NCI-H82 treated with DMSO at 0.1 percent for 48 hours (cell line): ENCODE measurements around the gene ASIC2.

Experiments
- DNase-seq: peaks from one replicate; lab custom pipeline; 2025; ENCODE audit not compliant: unreplicated experiment; lab: John Stamatoyannopoulos, UW

Gene ASIC2

DNA sequence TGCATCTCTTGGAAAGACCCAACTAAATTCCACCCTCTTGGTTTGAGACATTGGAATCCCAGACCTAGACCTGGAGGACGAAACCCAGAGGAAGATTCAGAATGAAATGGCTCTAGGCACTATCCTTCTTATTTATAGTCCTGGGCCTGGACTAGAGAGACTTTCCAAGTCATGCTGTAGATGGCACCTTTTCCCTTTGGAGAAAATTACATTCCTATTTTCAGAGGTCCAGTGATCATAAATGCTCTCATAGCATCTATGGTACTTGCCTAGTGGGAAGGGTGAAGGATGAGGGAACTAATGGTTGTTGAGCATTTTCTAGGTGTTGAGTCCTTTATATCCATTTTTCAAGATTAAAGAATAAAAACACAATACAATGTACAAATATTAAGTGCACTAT, 264.3 kb downstream of the ASIC2 start:
- DNase-seq = no peak

DNA sequence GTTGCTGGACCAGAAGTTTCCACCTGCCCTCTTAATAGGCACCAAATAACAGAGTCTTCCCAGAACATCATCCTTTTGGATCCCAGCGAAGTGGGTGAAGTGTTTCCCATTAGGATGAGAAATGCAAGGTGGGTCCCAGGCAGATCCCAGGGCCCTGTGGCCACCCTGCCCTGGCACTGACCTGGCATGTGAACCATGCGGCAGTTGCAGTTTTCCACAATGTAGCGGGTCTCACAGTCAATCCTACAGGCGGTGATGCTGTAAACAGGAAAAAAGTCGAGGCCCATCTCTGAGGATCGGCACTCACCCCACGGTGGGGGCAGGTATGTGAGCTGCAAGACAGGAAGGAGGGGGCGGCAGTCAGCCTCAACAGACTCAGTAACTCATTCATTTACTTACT, 265.0 kb downstream of the ASIC2 start:
- DNase-seq = no peak

DNA sequence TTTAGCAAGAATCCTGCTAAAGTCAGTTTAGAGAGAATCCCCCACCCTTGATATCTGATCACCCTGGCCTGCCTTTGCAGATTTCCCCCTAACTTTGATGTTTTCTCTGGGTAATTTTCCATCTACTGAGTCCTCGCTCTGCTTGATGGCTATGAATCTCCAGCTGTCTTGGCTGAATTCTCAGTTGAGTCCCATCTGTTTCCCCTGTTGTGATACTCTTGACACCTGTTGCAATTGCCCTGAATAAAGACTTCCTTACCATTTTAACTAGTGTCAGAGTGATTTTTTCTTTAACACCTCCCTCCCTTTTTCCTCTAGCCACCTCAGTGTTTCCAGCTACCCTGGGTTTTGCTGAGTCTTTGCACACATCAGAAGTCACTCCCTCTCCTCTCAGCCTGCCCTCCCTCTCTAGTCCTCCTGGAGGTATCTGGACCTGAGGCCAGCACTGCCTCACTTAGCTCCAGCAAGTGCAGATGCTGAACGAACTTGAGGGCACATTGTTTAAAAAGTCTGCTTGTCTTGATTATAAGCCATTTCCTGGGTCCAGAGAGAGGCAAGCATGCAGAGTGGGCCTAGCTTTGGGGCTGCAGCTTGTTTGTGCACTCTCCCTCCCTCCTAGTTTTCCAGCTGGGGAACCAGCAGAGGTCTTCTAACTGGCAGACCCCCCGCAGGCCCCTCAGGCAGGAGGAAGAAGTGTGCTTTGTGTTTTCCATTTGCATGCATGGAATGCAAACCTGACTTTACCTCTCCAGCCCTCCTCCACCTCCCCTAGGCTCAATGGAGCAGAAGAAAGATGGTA, 268.2 kb downstream of the ASIC2 start:
- no peak for DNase-seq

DNA sequence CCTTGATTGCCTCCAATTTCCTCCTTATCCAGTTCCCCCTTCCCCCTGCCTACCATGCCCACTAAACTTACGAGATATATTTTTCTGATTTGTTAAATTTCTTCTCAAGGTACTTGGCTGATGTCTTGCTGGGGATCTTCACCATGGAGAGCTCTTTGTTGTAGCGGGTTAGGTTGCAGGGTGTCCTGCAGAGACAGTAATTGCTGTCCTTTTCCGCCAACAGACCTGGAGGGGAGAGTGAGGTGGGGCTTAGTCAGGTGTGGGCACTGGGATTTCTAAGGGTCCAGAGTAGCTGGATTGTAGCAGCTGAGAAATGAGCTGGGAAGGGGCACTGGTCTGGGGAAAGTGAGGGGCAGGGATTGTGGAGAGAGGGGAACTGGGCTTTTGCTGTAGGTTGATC, 269.3 kb downstream of the ASIC2 start:
- DNase-seq = no peak

DNA sequence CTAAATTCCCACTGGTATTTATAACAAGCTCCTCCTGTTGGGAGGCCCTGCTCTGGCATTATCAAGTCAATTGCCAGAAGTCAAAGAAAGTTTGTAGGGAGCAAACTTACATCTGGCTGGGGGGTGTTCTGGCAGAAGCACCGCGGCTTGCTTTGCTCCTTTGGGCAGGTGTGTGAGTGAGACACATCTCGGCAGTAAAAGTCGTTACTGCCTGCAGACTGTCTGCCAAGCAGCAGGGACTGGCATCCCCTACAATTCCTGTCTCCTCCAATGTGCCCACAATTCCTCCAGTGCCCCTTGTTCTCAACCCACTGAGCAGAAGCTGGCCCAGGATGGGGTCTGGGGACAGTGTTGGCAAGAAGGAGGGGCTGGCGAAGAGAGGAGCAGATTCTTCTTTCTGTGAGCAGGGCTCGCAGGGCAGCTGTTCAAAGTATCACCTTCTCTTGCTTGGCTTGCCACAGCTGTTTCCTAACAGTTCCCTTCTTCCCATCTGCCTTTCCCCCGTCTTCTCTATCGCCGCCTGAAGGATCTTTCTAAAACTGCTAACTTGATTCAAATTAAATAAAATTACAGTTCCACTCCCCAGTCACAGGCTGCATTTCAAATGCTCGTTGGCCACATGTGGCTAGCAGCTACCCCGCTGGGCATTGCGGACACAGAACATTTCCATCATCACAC, 271.2 kb downstream of the ASIC2 start:
- no peak for DNase-seq

DNA sequence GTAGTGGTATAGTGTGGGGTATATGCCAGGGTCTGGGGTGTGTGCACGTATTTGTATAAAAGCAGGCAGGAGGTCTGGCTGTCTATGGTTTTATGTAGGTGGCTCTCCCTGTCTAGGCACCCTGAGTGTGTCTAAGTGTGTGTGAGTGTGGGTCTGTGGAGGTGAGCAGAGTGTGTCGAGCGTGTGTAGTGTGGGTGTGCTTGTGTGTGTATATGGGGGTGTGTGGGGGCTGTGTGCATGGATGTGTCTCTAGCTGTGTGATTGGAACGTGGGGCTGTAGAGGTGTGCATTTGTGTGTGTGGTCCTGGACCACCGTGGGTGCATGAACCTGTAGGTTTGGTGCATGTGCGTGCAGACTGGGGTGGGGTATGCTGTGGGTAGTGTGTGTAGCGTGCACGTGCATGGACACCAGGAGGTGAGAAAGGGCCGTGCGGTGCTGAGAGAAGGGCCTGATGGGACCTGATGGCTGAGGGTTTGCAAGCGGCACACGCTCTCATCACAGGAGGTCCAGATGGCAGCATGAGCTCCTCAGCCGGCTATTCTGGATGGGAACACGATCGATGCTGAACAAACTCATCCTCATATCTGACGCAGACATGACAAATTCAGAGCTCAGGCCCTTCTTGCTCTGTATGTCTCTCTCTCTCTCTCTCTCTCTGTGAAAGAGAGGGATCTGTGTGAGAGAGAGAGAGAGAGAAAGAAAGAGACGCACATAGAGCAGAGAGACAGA, 273.8 kb downstream of the ASIC2 start:
- DNase-seq = no peak

DNA sequence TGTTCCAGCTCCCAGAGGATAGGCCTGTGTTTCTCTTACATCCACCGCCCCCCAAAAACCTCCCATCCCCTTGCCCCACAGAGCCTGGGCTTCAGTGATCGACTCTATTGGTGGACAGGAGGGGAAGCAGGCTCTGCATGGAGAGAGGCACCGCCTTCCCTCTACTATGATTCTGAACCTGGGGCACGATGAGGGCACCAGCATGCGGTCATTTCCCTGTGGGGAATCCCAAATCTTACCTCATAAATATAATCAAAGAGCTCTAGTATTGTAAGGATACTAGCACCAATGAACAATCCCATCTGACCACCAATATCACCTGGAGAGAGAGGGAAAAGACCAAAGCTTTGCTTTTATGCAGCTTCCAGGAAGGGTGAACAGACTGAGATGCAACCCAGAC, 275.7 kb downstream of the ASIC2 start:
- DNase-seq = no peak

DNA sequence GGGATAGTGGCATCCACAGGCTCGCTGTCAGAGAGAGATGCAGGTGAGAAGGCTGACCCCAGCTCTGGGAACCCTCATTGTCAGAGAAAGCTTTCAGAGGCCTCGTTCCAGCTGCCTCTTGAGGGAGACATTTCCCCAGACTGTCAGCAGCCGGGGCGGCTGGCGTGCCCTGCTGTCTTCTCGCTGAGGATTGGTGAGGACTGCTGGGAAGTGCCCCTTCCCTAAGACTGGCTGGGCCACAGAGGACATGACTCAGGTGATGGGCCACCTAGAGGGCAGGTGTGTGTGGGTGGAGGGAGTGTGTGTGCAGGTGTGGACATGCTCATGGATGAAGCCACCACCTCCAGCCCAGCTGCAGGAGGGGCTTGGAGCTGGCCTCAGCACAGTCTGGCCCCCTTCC, 276.2 kb downstream of the ASIC2 start:
- DNase-seq = no peak

DNA sequence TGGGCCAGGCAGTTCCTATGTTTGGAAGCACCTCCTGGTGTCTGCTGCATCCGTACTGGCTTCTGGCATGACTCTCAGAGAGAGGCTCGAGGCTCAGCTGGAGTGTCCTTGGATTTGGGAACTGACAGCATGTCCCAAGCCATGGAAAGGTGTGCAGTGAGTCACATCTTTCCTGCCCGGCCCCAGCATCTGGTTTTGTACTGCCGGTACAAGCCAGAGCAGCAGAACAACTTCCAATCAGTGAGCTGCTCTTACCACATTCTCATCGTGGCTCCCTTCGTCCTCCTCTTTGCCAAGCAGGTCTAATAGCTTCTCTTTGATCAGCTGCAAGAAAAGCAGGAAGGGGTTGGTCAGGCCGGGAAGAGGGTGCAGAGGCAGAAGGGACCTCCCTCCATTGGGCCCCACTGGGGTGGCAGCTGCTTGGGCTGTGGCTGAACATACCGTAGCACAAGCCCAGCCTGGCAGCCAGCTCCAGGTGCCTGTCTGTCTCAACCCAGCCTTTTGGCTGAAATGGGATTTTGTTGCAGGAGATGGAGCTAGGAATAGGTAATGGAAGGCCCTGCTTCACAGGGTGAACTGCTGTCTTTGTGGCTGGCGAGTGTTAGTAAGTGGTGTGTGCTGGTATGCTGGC, 277.3 kb downstream of the ASIC2 start:
- DNase-seq = no peak

DNA sequence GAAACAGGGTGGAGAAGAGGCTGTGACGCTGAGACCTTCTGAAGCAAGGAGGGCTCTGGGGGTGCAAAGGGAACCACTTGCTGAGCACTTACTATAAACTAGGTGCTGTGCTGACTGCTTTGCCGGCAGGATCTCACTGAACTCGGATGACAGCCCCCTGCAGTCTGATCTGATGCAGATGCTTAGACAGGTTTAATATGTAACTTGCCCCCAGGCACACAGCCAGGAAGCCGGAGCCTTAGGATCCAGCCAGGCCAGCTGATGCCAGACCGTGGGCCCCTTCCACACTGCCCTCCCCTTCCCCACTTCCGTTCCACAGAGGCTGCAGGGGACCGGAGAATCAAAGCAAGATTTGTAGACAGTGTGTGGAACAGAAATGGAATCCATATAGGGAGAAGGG, 278.3 kb downstream of the ASIC2 start:
- no peak for DNase-seq

DNA sequence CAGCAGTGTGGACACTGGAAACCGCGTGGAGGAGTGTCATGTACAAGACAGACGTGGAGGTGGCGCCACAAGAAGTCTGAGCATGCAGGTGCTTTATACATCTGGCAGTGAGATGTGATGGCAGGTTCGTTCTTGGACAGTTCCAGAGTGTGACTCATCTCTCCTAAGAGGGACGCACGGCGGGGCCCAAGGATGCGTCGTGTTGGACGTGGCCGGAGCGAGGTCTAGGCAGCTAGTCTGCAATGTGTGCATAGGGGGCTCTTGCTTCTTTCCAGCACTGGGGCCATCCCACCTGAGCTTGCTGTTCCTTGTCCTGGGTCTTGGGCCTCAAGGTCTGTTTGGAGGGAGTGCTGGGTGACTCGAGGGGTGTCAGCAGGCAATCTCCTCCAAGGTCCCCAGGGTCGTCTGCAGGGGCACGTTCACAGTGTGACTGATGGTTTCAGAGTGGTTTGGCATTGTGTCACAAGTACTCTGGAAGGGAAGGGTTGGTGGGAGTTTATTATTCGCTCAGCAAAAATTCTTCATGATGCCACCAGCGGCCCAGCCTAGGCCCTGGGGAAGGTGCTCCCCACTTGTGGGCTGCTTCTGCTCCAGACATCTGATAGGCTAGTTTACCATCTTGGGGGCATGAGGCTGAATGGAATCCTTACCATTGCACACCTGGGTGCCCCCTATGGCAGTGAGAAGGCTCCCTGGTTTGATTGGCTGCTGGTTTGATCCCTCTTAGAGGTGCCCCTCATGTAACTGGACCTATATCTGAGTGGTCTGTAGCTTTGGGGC, 279.3 kb downstream of the ASIC2 start:
- DNase-seq = no peak

DNA sequence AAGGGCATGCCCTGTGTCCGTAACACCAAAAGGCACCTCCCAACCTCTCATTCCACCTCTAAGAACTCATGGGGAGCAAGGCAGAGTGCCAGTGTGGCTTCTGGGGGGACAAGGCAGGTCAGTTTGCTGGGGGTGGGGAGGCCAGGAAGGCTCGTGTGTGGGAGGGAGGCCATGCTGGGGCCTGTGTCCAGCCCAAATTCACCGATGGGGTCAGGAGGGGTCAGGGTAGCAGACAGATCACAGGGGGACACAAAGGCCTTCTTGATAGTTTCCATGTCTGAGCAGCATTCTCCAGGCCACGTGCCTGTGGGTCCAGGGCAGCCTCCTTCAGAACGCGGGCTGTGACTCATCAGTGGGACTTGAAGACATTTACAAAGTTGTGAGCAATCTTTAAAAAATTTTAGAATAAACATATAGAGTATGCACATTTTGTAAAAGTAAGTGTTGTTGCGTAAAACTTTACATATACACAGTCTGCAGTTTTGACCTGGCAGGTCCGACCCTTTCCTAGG, 280.5 kb downstream of the ASIC2 start:
- DNase-seq = no peak

DNA sequence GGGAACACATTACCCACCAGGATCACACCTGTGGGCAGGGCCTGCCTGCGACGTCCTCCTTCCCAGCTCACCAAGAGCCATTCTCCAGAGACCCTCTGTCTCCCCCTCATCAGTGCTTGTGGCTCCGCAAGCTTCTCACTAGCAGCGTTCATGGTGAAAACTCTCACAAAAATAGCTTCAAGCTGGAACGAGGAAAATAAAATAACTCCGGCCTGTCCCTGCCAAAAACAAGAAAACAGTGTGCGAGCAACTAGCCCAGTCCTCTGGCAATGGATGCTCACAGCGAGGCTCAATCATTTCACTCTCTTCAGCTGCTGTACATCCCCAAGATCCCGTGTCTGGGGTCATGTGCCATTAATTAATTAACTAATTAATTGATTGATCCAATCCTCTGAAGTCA, 283.5 kb downstream of the ASIC2 start:
- no peak for DNase-seq

DNA sequence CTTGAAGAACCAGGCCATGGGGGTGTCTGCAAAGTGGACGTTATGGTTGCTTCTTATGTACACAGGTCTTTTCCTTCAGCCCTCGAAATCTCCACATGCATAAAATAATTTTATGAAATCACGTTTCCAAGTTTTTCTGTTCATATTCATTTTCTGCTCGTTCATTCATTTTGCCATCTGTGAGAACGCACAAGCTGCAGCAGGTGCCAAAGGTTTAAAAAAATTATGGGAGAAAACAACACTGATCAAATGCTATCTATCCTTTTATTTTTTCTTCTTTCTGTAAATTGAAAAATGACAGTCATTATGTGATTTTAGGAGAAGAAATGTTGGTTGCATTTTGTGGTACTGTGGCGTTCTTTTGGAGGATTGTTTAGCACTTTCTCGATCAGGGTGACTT, 285.9 kb downstream of the ASIC2 start:
- no peak for DNase-seq

DNA sequence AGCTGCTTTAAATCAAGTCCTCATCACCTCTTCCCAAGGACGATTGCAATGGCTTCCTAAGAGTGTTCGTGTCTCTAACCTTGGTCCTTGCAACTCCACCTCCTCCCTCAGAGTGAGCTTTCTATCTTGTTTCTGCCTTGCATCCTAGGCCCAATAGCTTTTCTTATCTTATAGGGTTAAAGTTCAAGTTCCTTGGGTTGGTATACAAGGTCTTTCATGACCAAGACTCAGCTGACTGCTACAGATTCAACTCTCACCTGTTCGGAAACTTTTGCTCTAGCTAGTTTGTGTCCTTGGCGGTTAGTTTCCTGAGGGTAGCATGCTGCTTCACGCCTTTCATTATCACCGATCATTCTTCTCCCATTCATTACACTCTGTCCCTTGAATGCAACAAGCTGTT, 290.8 kb downstream of the ASIC2 start:
- DNase-seq = no peak

DNA sequence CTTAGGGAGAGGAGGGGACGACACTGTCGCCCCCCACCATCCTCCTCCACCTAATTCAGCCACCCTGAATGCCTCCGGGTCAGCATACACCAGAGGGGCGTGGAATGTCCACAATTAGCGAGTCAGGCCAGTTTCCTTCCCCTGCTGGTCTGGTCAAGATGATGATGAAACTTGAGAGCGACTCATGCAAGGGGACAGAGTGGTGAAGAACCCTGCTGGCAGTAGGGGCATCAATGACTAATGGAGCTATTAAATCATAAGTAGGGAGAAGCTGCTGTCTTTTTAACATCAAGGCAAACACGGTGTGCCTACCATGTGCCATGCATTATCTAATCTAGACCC, 294.2 kb downstream of the ASIC2 start:
- no peak for DNase-seq

DNA sequence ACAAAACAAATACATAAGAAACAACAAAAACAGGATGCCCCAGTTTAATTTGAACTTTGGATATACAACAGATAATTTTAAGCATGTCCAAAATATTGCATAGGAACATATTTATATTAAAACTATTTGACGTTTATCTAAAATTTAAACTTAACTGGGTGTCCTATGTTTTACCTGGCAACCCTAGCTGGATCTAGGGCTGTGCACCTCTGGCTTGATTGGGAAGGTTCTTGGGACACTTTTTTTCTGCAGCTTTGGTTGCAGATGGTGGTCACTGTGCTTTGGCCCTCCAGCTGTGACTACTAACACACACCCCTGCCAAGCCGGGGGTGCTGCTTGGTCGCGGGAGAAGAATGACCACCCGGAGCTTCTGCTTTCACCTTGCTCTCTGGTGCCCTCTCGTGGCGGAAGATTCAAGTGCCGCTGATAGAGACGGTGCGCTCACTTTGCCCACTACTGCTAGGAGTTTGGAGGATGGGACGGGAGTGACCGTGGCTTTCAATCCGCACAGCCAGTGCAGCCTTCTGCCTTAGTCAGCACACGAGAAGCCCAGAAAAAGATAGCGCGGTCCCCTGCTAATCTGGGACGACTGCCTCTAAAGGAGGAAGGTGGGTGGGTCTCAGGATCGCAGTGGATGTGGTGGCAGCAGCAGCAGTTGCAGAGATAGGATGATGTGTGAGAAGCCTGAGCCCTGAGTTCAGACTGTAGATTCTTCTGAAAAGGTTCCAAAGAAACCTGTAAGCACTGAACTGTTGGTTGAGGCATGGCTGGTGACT, 294.8 kb downstream of the ASIC2 start:
- peak; percentile 30 for DNase-seq

DNA sequence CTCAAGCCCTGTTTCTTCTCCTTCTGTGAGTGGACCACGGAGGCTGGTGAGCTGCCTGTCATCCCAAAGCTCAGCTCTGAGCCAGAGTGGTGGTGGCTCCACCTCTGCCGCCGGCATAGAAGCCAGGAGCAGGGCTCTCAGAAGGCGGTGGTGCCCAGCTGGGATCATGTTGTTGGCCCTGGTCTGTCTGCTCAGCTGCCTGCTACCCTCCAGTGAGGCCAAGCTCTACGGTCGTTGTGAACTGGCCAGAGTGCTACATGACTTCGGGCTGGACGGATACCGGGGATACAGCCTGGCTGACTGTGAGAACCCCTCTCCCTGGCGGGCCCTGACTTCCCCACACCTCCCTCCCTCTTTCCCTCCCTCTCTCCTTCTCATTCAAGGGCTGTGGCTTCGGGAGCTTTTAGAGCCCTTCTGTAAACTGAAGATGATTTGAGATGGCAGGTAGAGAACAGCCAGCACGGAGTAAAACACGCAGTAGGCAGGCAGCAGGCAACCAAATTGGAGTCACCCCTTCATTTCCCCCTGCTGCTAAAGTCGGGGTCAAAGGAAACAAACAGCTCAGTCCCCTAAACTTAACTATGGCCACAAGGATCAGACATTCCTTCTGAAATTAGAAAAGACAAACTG, 297.6 kb downstream of the ASIC2 start:
- no peak for DNase-seq

DNA sequence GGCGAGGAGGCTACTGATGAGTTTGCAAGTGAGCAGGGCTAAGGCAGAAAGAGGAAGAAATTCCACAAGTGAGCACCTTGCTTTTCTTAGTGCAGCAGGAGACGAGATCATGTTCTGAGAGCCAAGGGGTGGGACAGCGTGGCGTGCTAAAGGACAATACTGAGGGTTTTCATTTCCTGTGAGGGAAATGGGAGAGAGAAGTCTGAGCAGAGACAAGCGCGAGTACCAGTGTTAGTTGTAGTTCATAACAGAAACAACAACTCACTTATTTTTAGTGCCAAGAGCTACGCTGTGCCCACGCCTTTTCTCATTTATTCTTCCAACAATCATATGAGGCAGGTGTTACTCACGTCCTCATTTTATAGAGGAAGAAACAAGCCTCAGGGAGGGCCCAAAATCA, 299.1 kb downstream of the ASIC2 start:
- DNase-seq = no peak
